ENCODE results near the gene ZBP1. TPM values are rescaled to one million over a fixed set of nuclear protein-coding genes. Genes with fewer than 3 reads are reported as not detected.

ZBP1 gene, protein sequence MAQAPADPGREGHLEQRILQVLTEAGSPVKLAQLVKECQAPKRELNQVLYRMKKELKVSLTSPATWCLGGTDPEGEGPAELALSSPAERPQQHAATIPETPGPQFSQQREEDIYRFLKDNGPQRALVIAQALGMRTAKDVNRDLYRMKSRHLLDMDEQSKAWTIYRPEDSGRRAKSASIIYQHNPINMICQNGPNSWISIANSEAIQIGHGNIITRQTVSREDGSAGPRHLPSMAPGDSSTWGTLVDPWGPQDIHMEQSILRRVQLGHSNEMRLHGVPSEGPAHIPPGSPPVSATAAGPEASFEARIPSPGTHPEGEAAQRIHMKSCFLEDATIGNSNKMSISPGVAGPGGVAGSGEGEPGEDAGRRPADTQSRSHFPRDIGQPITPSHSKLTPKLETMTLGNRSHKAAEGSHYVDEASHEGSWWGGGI
- total RNA-seq = not detected in 2 replicates

GRCh38 chr20:57620274-57620990, at the start of gene ZBP1:
TSS of gene ZBP1 (minus strand) at chr20:57620426. CDS start at chr20:57620295, 131 bp downstream.

GRCh38 chr20:57560554-57561355, 59.5 kb downstream of the ZBP1 start, which contains the start of gene PCK1:
TSS of gene PCK1 (plus strand) at chr20:57561110. CDS start at chr20:57561412, 302 bp downstream.

Other genes with a start within 250 kb of the ZBP1 start
- 3.7 TPM in 2 replicates for gene RBM38, start 229.0 kb downstream of the ZBP1 start, total RNA-seq
- gene CTCFL, start 95.3 kb downstream of the ZBP1 start, total RNA-seq = not detected in 2 replicates
- gene PCK1, start 59.3 kb downstream of the ZBP1 start, total RNA-seq = not detected in 2 replicates
- gene PMEPA1, start 89.6 kb upstream of the ZBP1 start, total RNA-seq = 2.6 and 2.7 TPM in 2 replicates